ENCODE data around the gene KATNB1.

Gene KATNB1

GRCh38 chr16:57735755-57736418 is at the start of gene KATNB1:
KATNB1 (plus strand) TSS chr16:57735770; CDS start chr16:57737244, 1,474 bp downstream.
- no peak for DNase-seq (ENCODE audit: low read depth in 2 of 2)

- no peak for DNase-seq (ENCODE audit: low read depth in 2 of 2)
These were observed 49.0 kb upstream of the KATNB1 start for GRCh38 chr16:57686577-57686976.

- DNase-seq (ENCODE audit: low read depth in 2 of 2): no peak
These were observed 48.1 kb upstream of the KATNB1 start for GRCh38 chr16:57687363-57687929.

- no peak for DNase-seq (ENCODE audit: low read depth in 2 of 2)
These were observed 47.0 kb upstream of the KATNB1 start for GRCh38 chr16:57688487-57688986.

GRCh38 chr16:57688987-57689761 is 46.4 kb upstream of the KATNB1 start:
- no peak for DNase-seq (ENCODE audit: low read depth in 2 of 2)

GRCh38 chr16:57689762-57690558 is 45.6 kb upstream of the KATNB1 start:
- DNase-seq (ENCODE audit: low read depth in 2 of 2): no peak

- DNase-seq (ENCODE audit: low read depth in 2 of 2): no peak
These were observed 44.6 kb upstream of the KATNB1 start for GRCh38 chr16:57690782-57691471.

- DNase-seq (ENCODE audit: low read depth in 2 of 2): no peak
These were observed 42.9 kb upstream of the KATNB1 start for GRCh38 chr16:57692636-57693035.

GRCh38 chr16:57693550-57693949 is 42.0 kb upstream of the KATNB1 start:
- DNase-seq (ENCODE audit: low read depth in 2 of 2): no peak

GRCh38 chr16:57694231-57694724 is 41.3 kb upstream of the KATNB1 start:
- DNase-seq (ENCODE audit: low read depth in 2 of 2): no peak

GRCh38 chr16:57694725-57695679 is 40.6 kb upstream of the KATNB1 start, which contains the start of gene DRC7:
DRC7 (plus strand) TSS chr16:57694806; CDS start chr16:57697950, 3,144 bp downstream.
- no peak for DNase-seq (ENCODE audit: low read depth in 2 of 2)

GRCh38 chr16:57695680-57696069 is 39.9 kb upstream of the KATNB1 start:
- DNase-seq (ENCODE audit: low read depth in 2 of 2): no peak

- no peak for DNase-seq (ENCODE audit: low read depth in 2 of 2)
These were observed 39.3 kb upstream of the KATNB1 start for GRCh38 chr16:57696240-57696639.

GRCh38 chr16:57697896-57698537 is 37.6 kb upstream of the KATNB1 start:
- no peak for DNase-seq (ENCODE audit: low read depth in 2 of 2)

- DNase-seq (ENCODE audit: low read depth in 2 of 2): no peak
These were observed 36.7 kb upstream of the KATNB1 start for GRCh38 chr16:57698812-57699405.

- no peak for DNase-seq (ENCODE audit: low read depth in 2 of 2)
These were observed 36.1 kb upstream of the KATNB1 start for GRCh38 chr16:57699481-57699880.

- DNase-seq (ENCODE audit: low read depth in 2 of 2): no peak
These were observed 35.7 kb upstream of the KATNB1 start for GRCh38 chr16:57699899-57700298.

GRCh38 chr16:57700781-57701551 is 34.6 kb upstream of the KATNB1 start:
- no peak for DNase-seq (ENCODE audit: low read depth in 2 of 2)

Measured in stimulated activated CD4-positive, alpha-beta T cell treated with anti-CD3 and anti-CD28 coated beads, Interleukin-1b, Interleukin-23, amount 100 ng/mL, for 1 hour (primary cell).